H9 (cell line): ENCODE measurements around the gene DEPP1. TPM values are rescaled to one million over a fixed set of nuclear protein-coding genes. Genes with fewer than 3 reads are reported as not detected.

Experiments used
- DNase-seq: peaks from one replicate; pipeline ENCODE4 v3.0.0-alpha.2; 2017
- H2AFZ ChIP-seq: one replicate; pipeline ENCODE4 v1.6.1; 2013; ENCODE audit warnings: mild to moderate bottlenecking, low read length, control low read depth, moderate library complexity
- H2AK5ac ChIP-seq: 2 replicates; pipeline ENCODE4 v1.6.1; 2013; ENCODE audit warnings: low read length, control low read depth, mixed read lengths; ENCODE audit not compliant: insufficient read length
- H2BK120ac ChIP-seq: one replicate; pipeline ENCODE4 v1.6.1; 2013; ENCODE audit warnings: low read depth, mild to moderate bottlenecking, low read length, control low read depth, inconsistent platforms; ENCODE audit not compliant: poor library complexity, severe bottlenecking
- H2BK12ac ChIP-seq: 2 replicates; pipeline ENCODE4 v1.6.1; 2013; ENCODE audit warnings: low read length, control low read depth, mixed read lengths, low read depth; ENCODE audit not compliant: insufficient read length
- H2BK15ac ChIP-seq: 2 replicates; pipeline ENCODE4 v1.6.1; 2013; ENCODE audit warnings: low read depth, low read length, control low read depth
- H2BK20ac ChIP-seq: one replicate; pipeline ENCODE4 v1.6.1; 2013; ENCODE audit warnings: low read depth, mild to moderate bottlenecking, low read length, control low read depth, inconsistent platforms; ENCODE audit not compliant: poor library complexity, severe bottlenecking
- H2BK5ac ChIP-seq: 2 replicates; pipeline ENCODE4 v1.6.1; 2013; ENCODE audit warnings: low read length, control low read depth, mixed read lengths; ENCODE audit not compliant: insufficient read length
- H3K14ac ChIP-seq: 2 replicates; pipeline ENCODE4 v1.6.1; 2013; ENCODE audit warnings: low read length, control low read depth; ENCODE audit not compliant: insufficient read depth
- H3K18ac ChIP-seq: 2 replicates; pipeline ENCODE4 v1.6.1; 2013; ENCODE audit warnings: low read depth, mild to moderate bottlenecking, mixed read lengths, low read length, control low read depth; ENCODE audit not compliant: insufficient read length
- H3K23ac ChIP-seq: 2 replicates; pipeline ENCODE4 v1.6.1; 2013; ENCODE audit warnings: low read length, control low read depth, mixed read lengths, low read depth; ENCODE audit not compliant: insufficient read length
- H3K23me2 ChIP-seq: 2 replicates; pipeline ENCODE4 v1.6.1; 2013; ENCODE audit warnings: low read depth, mild to moderate bottlenecking, mixed read lengths, low read length, control low read depth; ENCODE audit not compliant: insufficient read length, poor library complexity, severe bottlenecking
- H3K27ac ChIP-seq: 2 replicates; pipeline ENCODE4 v1.5.1; 2013; ENCODE audit warnings: low read length, control low read depth, mixed read lengths, low read depth; ENCODE audit not compliant: insufficient read length
- H3K27me3 ChIP-seq: 2 replicates; pipeline ENCODE4 v1.6.1; 2013; ENCODE audit warnings: low read length, control low read depth, inconsistent platforms; ENCODE audit not compliant: insufficient read depth
- H3K4ac ChIP-seq: 2 replicates; pipeline ENCODE4 v1.6.1; 2013; ENCODE audit warnings: low read depth, mild to moderate bottlenecking, control low read depth, inconsistent platforms, low read length, moderate library complexity
- H3K4me1 ChIP-seq: 2 replicates; pipeline ENCODE4 v1.6.1; 2013; ENCODE audit warnings: low read length, control low read depth, inconsistent platforms; ENCODE audit not compliant: insufficient read depth
- H3K4me2 ChIP-seq: 2 replicates; pipeline ENCODE4 v1.6.1; 2013; ENCODE audit warnings: low read length, control low read depth, mixed read lengths; ENCODE audit not compliant: insufficient read length, insufficient read depth
- H3K56ac ChIP-seq: 2 replicates; pipeline ENCODE4 v1.6.1; 2013; ENCODE audit warnings: low read depth, mild to moderate bottlenecking, mixed read lengths, low read length, control low read depth; ENCODE audit not compliant: insufficient read length
- H3K79me1 ChIP-seq: 2 replicates; pipeline ENCODE4 v1.6.1; 2013; ENCODE audit warnings: low read depth, mild to moderate bottlenecking, moderate library complexity, low read length, control low read depth, inconsistent platforms; ENCODE audit not compliant: insufficient read depth, poor library complexity, severe bottlenecking
- H3K79me2 ChIP-seq: 2 replicates; pipeline ENCODE4 v1.6.1; 2013; ENCODE audit warnings: low read length, control low read depth, inconsistent platforms; ENCODE audit not compliant: insufficient read depth
- H3K9ac ChIP-seq: 2 replicates; pipeline ENCODE4 v1.6.1; 2013; ENCODE audit warnings: low read length, control low read depth, mixed read lengths; ENCODE audit not compliant: insufficient read length; ENCODE audit errors: extremely low read depth
- H3K9me3 ChIP-seq: one replicate; pipeline ENCODE4 v1.6.1; 2013; ENCODE audit warnings: low read depth, low read length, inconsistent platforms; ENCODE audit not compliant: control insufficient read depth
- H3T11ph ChIP-seq: one replicate; pipeline ENCODE4 v1.6.1; 2013; ENCODE audit warnings: mild to moderate bottlenecking, low read length, control low read depth, inconsistent platforms
- H4K20me1 ChIP-seq: one replicate; pipeline ENCODE4 v1.6.1; 2013; ENCODE audit not compliant: control insufficient read depth, insufficient read length, insufficient read depth
- H4K5ac ChIP-seq: 2 replicates; pipeline ENCODE4 v1.6.1; 2013; ENCODE audit warnings: low read depth, mild to moderate bottlenecking, mixed read lengths, low read length, control low read depth; ENCODE audit not compliant: insufficient read length
- H4K8ac ChIP-seq: replicated peaks from 2 replicates; pipeline ENCODE4 v1.6.1; 2013; ENCODE audit warnings: low read length, control low read depth, mixed read lengths, low read depth; ENCODE audit not compliant: insufficient read length
- H4K91ac ChIP-seq: 2 replicates; pipeline ENCODE4 v1.6.1; 2013; ENCODE audit warnings: low read depth, mild to moderate bottlenecking, moderate library complexity, mixed read lengths, low read length, control low read depth; ENCODE audit not compliant: insufficient read length
- H3K27ac Mint-ChIP-seq, 3 experiments: 2 replicates in 2 of 3; 3 replicates in 1 of 3; pipeline ENCODE4 v1.8.0; 2020 to 2021; ENCODE audit warnings: mixed read lengths in 3 of 3, mild to moderate bottlenecking in 1 of 3, moderate library complexity in 1 of 3
- H3K27me3 Mint-ChIP-seq: 2 replicates; pipeline ENCODE4 v1.8.0; 2021; ENCODE audit warnings: low read depth, mild to moderate bottlenecking, moderate library complexity, mixed read lengths
- H3K36me3 Mint-ChIP-seq, 3 experiments: 2 replicates in 2 of 3; 3 replicates in 1 of 3; pipeline ENCODE4 v1.8.0; 2020 to 2021; ENCODE audit warnings: low read depth in 3 of 3, mixed read lengths in 3 of 3; ENCODE audit not compliant: insufficient read depth in 1 of 3
- H3K4me1 Mint-ChIP-seq, 2 experiments: 2 replicates each; pipeline ENCODE4 v1.8.0; 2020; ENCODE audit warnings: mixed read lengths in 2 of 2
- H3K4me3 Mint-ChIP-seq, 2 experiments: 2 replicates in 1 of 2; 3 replicates in 1 of 2; pipeline ENCODE4 v1.8.0; 2020 to 2021; ENCODE audit warnings: mild to moderate bottlenecking in 2 of 2, mixed read lengths in 2 of 2, moderate library complexity in 1 of 2
- H3K9me3 Mint-ChIP-seq, 2 experiments: 2 replicates in 1 of 2; 3 replicates in 1 of 2; pipeline ENCODE4 v1.8.0; 2020; ENCODE audit warnings: mild to moderate bottlenecking in 2 of 2, mixed read lengths in 2 of 2, moderate library complexity in 1 of 2
- WGBS: extraction: QIAGEN DNeasy Blood & Tissue Kit; methylation state at CpG from one replicate; pipeline ENCODE4 v1.1.7; 2013; ENCODE audit warnings: missing lambda C conversion rate, low lambda C conversion rate, mixed read lengths; ENCODE audit not compliant: insufficient read length; ENCODE audit errors: extremely low coverage; 5-methylcytosine and 5-hydroxymethylcytosine counted together
- total RNA-seq: library from RNA; stranded (reverse); gene quantifications from 2 replicates; pipeline ENCODE4 v1.2.1, GENCODE V29; 2021
- TF ChIP-seq, protein P1 (sequence below): fragments of 200-600 bp; sonication (generic); conservative IDR thresholded peaks from 3 replicates; pipeline ENCODE4 v1.8.0; 2021; ENCODE audit warnings: antibody characterized with exemption, mild to moderate bottlenecking

DEPP1 gene
- total RNA-seq, 1 experiment from 2014 or later = 2.4 TPM

DNA sequence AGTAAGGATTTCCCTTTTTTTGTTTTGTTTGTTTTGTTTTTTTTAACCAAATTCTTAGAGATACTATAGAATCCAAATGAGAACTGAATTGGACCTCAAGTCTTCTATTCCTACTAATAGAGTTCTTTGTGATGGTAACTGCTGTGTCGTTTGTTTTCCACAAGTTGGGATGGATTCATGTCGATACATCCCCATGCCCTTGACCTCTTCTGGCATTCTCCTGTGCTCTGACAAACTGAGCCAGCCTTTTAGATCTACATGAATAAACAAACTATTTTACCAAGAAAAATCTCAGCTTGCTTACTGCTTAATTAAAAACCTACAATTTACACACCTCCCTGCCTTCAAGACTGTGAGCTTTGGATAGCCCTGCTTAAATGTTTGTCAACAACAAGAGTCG, 26.1 kb upstream of the DEPP1 start:
- Histone ChIP-seq H3K23ac (no peak overlapping the region), H4K20me1 (no peaks in the 10 kb centered on the region), H2BK12ac (no peak overlapping the region), H3K27me3 (no peaks in the 10 kb centered on the region), H3K56ac (no peak overlapping the region), H2AFZ (no peak overlapping the region), H3K14ac (no peak overlapping the region), H3K4me2 (no peak overlapping the region), H3K9me3 (no peaks in the 10 kb centered on the region), H4K8ac (no peak overlapping the region), H3K9ac (no peak overlapping the region), H3K18ac (no peak overlapping the region), H2BK120ac (no peak overlapping the region), H2BK20ac (no peak overlapping the region), H3K23me2 (peaks cover 5% of the 10 kb centered on the region), H4K5ac (no peak overlapping the region), H2AK5ac (no peak overlapping the region), H3K79me2 (no peaks in the 10 kb centered on the region; the same call in 1 of the 2 replicates), H3K4ac (no peak overlapping the region), H2BK5ac (no peak overlapping the region), H3K79me1 (peaks cover 2% of the 10 kb centered on the region), H3K27ac (no peak overlapping the region), H3T11ph (no peak overlapping the region), H4K91ac (no peak overlapping the region), H3K4me1 (no peaks in the 10 kb centered on the region; the same call in 1 of the 2 replicates), H2BK15ac (no peak overlapping the region)
- no peak for DNase-seq
- WGBS = no CpG with 5 or more reads among the region's 3 CpGs
- Mint-ChIP-seq H3K36me3 (peaks cover 28 to 42% (median 29%) of the 10 kb centered on the region in 3 experiments), H3K4me3 (no peak overlapping the region), H3K27ac (no peak overlapping the region), H3K27me3 (peaks cover 7% of the 10 kb centered on the region), H3K4me1 (peaks cover 17 to 20% of the 10 kb centered on the region in 2 experiments), H3K9me3 (peaks cover 12 to 27% of the 10 kb centered on the region in 2 experiments; a peak in 4 of 5 replicates)
- TF ChIP-seq, protein P1, sequence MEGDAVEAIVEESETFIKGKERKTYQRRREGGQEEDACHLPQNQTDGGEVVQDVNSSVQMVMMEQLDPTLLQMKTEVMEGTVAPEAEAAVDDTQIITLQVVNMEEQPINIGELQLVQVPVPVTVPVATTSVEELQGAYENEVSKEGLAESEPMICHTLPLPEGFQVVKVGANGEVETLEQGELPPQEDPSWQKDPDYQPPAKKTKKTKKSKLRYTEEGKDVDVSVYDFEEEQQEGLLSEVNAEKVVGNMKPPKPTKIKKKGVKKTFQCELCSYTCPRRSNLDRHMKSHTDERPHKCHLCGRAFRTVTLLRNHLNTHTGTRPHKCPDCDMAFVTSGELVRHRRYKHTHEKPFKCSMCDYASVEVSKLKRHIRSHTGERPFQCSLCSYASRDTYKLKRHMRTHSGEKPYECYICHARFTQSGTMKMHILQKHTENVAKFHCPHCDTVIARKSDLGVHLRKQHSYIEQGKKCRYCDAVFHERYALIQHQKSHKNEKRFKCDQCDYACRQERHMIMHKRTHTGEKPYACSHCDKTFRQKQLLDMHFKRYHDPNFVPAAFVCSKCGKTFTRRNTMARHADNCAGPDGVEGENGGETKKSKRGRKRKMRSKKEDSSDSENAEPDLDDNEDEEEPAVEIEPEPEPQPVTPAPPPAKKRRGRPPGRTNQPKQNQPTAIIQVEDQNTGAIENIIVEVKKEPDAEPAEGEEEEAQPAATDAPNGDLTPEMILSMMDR = no peak
